Stimulated activated CD4-positive, alpha-beta T cell treated with anti-CD3 and anti-CD28 coated beads, Interleukin-12 subunit alpha, Interleukin-12 subunit beta, amount 100 ng/mL, for 24 hours (primary cell): ENCODE data around the gene BPI.
"Not testable (repeated sequence)": the region's sequence is repeated elsewhere in the genome, so short reads cannot be mapped to it uniquely, and the experiment has no call there.

Experiments used
- DNase-seq, 2 experiments: peaks; one replicate each; pipeline ENCODE4 v3.0.0-alpha.2; 2020; ENCODE audit warnings: low read depth in 2 of 2

Gene BPI

DNA sequence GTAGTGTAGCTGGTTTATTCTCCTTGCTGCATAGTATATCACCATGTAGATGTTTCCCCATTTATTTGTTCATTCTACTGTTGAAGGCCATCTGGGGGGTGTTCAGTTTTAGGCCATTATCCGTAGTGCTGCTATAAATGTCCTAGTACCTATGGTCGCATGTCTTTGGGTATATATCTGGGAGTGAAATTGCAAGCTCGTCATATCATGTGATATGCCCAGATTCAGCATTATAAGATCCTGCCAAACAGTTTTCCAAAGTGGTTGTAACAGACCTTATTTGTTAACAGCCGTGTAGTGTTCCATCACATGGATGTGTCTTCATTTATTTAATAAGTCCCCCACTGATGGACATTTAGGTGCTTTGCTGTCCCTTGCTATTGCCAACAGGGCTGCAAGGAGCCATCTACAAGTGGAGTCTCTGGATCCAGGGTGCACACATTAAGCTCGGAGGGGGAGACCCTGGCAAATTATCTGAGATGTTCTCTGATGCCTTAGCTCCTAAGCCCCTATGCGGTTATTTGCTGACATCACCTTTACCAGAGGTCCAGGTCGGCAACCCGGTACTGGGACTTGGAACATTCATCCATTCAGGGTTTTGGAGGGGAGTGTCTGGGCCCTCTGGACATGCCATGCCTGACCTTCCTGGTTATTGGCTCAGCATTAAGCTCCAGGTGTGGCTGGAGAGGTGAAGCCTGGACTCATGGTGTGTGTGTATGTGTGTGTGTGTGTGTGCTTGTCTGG is 59.2 kb downstream of the BPI start:
- no peak for DNase-seq

GRCh38 chr20:38369389-38369788 is 65.4 kb downstream of the BPI start:
- DNase-seq: no peak

DNA sequence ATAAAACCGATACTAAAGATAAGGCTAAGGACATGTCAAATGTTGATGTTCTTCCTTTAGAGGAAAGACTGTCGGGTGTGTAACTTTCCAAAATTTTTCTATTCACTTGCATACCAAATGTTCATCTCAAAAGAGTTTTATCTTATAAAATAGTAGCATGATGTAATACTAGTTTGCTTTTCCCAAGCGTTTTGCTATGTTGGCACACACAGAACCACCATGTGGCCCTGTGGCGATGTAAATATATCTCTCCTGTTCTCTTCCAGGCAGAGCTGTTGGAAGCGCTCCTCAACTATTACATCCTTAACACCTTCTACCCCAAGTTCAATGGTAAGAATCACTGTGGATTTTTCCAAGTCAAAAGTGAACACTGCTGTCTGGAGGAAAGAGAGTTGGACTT is 68.8 kb downstream of the BPI start:
- no peak for DNase-seq

GRCh38 chr20:38373231-38373867 is 69.4 kb downstream of the BPI start:
- no peak for DNase-seq

DNA sequence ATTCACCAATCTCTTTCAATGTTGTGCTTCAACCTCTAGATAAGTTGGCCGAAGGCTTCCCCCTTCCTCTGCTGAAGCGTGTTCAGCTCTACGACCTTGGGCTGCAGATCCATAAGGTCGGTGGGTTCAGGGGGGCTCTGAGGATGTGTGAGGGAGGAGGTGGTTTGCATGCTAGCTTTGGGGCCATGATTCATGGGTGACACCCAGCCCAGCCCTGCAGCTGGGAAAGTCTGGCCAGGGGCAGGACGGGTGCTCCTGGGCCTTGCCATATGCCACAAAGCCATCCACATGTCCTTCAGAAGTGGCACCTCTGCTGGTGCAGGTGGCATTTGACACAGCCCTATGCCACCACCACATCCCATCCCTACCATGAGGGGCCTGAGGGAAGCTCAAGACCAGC is 69.9 kb downstream of the BPI start:
- no peak for DNase-seq

DNA sequence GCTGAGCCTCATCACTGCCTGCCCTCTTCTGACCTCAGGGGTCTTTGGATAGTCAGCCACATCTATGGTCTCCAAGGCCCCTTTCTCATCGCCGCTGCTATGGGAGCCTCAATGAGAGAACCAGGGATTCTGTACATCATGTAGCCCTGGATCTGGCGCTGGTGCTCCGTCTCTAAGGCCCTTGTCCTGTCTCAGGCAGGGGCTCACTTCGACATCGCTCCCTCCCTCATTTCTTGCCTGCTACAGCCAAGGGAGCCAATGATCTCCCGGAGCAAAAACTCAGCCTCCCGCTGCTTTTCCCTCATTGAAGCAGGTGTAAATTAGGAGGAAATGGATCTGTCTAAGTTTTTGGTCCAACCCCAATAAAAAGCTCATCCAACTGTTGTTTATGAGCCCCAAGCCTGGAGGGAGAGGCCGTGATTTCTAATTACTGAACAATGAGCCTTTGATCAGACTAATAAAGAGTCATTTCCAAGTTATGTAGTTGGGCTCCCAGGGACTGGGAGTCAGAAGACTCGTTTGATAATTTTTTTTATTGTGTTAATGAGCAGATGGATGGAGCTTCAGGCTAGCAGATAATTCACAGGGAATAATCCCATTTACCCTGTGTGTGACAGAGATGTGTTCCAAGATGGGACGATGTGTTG is 73.2 kb downstream of the BPI start:
- DNase-seq: no peak

DNA sequence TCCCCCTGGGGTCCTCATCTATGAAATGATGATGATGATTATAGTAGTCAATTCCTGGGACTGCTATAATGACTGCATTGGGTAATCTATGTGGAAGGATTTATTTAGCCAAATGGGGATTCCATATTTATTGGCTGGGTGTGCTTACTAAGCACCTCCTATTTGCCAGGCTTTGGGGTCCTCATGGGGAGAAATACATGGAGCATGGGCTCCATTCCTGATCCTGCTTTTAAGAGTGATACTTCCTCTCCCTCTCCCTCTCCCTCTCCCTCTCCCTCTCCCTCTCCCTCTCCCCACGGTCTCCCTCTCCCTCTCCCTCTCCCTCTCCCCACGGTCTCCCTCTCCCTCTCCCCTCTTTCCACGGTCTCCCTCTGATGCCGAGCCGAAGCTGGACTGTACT is 73.9 kb downstream of the BPI start:
- not testable (repeated sequence) for DNase-seq

GRCh38 chr20:38383147-38383546 is 79.2 kb downstream of the BPI start:
- DNase-seq: no peak

DNA sequence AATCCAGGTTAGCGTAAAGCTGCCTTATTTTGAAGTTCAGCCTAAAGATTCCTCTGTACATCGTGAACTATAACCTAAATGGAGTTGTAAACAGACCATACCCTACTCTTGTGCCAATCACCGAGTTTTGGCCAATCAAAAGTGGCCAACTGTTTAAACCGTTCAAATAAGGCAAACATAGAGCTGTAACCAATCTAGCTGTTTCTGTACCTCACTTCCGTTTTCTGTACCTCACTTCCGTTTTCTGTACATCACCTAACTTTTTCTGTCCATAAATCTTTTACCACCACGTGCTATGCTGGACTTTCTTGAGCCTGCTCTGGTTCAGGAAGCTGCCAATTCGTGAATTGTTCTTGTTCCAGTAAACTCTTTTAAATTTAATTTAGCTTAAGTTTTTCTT is 82.0 kb downstream of the BPI start:
- DNase-seq: no peak

DNA sequence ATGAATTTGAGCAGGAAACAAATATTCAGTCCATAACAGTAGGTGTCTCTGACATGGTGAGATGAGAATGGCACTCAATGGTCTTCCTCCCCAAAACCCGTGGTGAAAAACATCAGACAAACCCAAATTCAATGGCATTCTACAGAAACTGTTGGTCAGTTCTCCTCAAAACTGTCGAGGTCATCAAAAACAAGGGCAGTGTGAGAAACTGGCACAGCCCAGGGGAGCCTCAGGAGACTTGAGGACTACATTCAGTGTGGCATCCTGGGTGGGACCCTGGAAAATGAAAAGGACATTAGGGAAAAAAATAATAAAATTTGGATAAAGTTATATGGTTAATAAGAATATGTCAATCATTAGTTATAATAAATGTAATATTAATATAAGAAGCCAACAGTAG is 82.9 kb downstream of the BPI start:
- no peak for DNase-seq
